CD14-positive monocyte (primary cell): ENCODE data around the gene SLC35C1. TPM values are rescaled to one million over a fixed set of nuclear protein-coding genes. Genes with fewer than 3 reads are reported as not detected.
A peak's percentile ranks its signal among the peaks of the same experiment; 100 is the strongest.

Source experiments
- DNase-seq, 3 donors: peaks; one replicate each; pipeline ENCODE4 v3.0.0-alpha.2; 2011 to 2022
- H2AFZ ChIP-seq: 2 replicates; pipeline ENCODE4 v1.6.0; 2012; ENCODE audit warnings: mild to moderate bottlenecking, low read depth, low read length, inconsistent platforms; ENCODE audit not compliant: insufficient read depth, poor library complexity, severe bottlenecking
- H3K27ac ChIP-seq, 2 donors: 1 replicate in 1 of 2; 2 replicates in 1 of 2; pipeline ENCODE4 v1.5.1; 2012 to 2013; ENCODE audit warnings: low read length in 2 of 2, control low read depth in 1 of 2, inconsistent platforms in 1 of 2, low read depth in 1 of 2, mild to moderate bottlenecking in 1 of 2
- H3K27me3 ChIP-seq, 2 donors: one replicate each; pipeline versions ENCODE4 v1.6.0 to v1.6.1; 2011 to 2013; ENCODE audit warnings: low read length in 2 of 2; ENCODE audit not compliant: control insufficient read depth in 2 of 2, insufficient read depth in 2 of 2
- H3K36me3 ChIP-seq, 2 donors: replicated peaks in 1 of 2; 1 replicate in 1 of 2; 2 replicates in 1 of 2; pipeline versions ENCODE4 v1.5.1 to v1.6.1; 2012 to 2013; ENCODE audit warnings: low read length in 2 of 2, control low read depth in 1 of 2, inconsistent platforms in 1 of 2, mild to moderate bottlenecking in 1 of 2; ENCODE audit not compliant: insufficient read depth in 2 of 2, control insufficient read depth in 1 of 2
- H3K4me1 ChIP-seq, 2 donors: 1 replicate in 1 of 2; 2 replicates in 1 of 2; pipeline versions ENCODE4 v1.5.1 to v1.6.1; 2012 to 2013; ENCODE audit warnings: low read length in 2 of 2, control low read depth in 1 of 2, inconsistent platforms in 1 of 2, mild to moderate bottlenecking in 1 of 2, moderate library complexity in 1 of 2; ENCODE audit not compliant: insufficient read depth in 2 of 2, control insufficient read depth in 1 of 2
- H3K4me2 ChIP-seq: replicated peaks from 2 replicates; pipeline ENCODE3; 2012; ENCODE audit warnings: low read length, moderate library complexity, mild to moderate bottlenecking; ENCODE audit not compliant: poor library complexity, severe bottlenecking; ENCODE audit errors: extremely low read depth
- H3K4me3 ChIP-seq, 3 experiments: fragments of 200-600 bp in 1 of 3; sonication (generic) in 1 of 3; replicated peaks in 1 of 3; 1 replicate in 2 of 3; 2 replicates in 1 of 3; pipeline ENCODE4 v1.5.1; 2011 to 2013; ENCODE audit warnings: low read length in 3 of 3, mild to moderate bottlenecking in 3 of 3, control low read depth in 2 of 3, low read depth in 2 of 3, inconsistent platforms in 1 of 3, moderate library complexity in 1 of 3
- H3K79me2 ChIP-seq: 2 replicates; pipeline ENCODE4 v1.6.0; 2012; ENCODE audit warnings: mild to moderate bottlenecking, control low read depth, inconsistent platforms, low read length, moderate library complexity; ENCODE audit not compliant: insufficient read depth
- H3K9ac ChIP-seq: 2 replicates; pipeline ENCODE4 v1.6.0; 2017; ENCODE audit warnings: low read length, mild to moderate bottlenecking; ENCODE audit not compliant: insufficient read depth, poor library complexity, severe bottlenecking
- H3K9me3 ChIP-seq, 2 donors: replicated peaks in 1 of 2; 1 replicate in 1 of 2; 2 replicates in 1 of 2; pipeline versions ENCODE4 v1.5.1 to v1.6.1; 2012 to 2013; ENCODE audit warnings: low read length in 2 of 2, control low read depth in 1 of 2; ENCODE audit not compliant: control insufficient read depth in 1 of 2, insufficient read depth in 1 of 2
- H4K20me1 ChIP-seq: 2 replicates; pipeline ENCODE4 v1.6.0; 2012; ENCODE audit warnings: mild to moderate bottlenecking, low read length, control low read depth, moderate library complexity; ENCODE audit not compliant: insufficient read depth
- H3K27ac Mint-ChIP-seq, 7 donors: one replicate each; pipeline ENCODE4 v1.8.0; 2020; ENCODE audit warnings: mild to moderate bottlenecking in 7 of 7, mixed read lengths in 7 of 7, moderate library complexity in 6 of 7, inconsistent platforms in 2 of 7
- H3K27me3 Mint-ChIP-seq, 3 donors: one replicate each; pipeline ENCODE4 v1.8.0; 2021 to 2022; ENCODE audit warnings: low read depth in 3 of 3, mild to moderate bottlenecking in 3 of 3, mixed read lengths in 3 of 3, moderate library complexity in 3 of 3, inconsistent platforms in 1 of 3
- H3K36me3 Mint-ChIP-seq, 2 donors: one replicate each; pipeline ENCODE4 v1.8.0; 2020; ENCODE audit warnings: mixed read lengths in 2 of 2, inconsistent platforms in 1 of 2, mild to moderate bottlenecking in 1 of 2
- H3K4me1 Mint-ChIP-seq: one replicate; pipeline ENCODE4 v1.8.0; 2020; ENCODE audit warnings: mild to moderate bottlenecking, mixed read lengths
- H3K4me3 Mint-ChIP-seq, 2 donors: one replicate each; pipeline ENCODE4 v1.8.0; 2020; ENCODE audit warnings: mild to moderate bottlenecking in 2 of 2, mixed read lengths in 2 of 2, moderate library complexity in 1 of 2
- H3K9me3 Mint-ChIP-seq, 7 donors: one replicate each; pipeline ENCODE4 v1.8.0; 2020 to 2022; ENCODE audit warnings: mixed read lengths in 7 of 7, mild to moderate bottlenecking in 6 of 7, moderate library complexity in 6 of 7, inconsistent platforms in 2 of 7
- WGBS: methylation state at CpG from one replicate; pipeline ENCODE4 v1.1.5; 2013; ENCODE audit warnings: missing lambda C conversion rate; ENCODE audit not compliant: insufficient coverage; 5-methylcytosine and 5-hydroxymethylcytosine counted together
- intact Hi-C, 2 donors: fragments of 100-400 bp; cut with micrococcal nuclease; formaldehyde crosslinking; loops; one replicate each; pipeline versions ENCODE4 v1.15.0 to v1.15.1; 2023
- polyA plus RNA-seq, 3 donors: library from polyadenylated mRNA; depleted of rRNA in 1 of 3; unstranded in 2 of 3; stranded (reverse) in 1 of 3; fragments of 300-500 nt in 2 of 3; fragments of >200 nt in 1 of 3; fragmentation: Illumina TruSeq in 2 of 3; gene quantifications; 1 replicate in 2 of 3; 2 replicates in 1 of 3; pipeline ENCODE4 v1.2.3, GENCODE V29; 2012 to 2021
- TF ChIP-seq, protein P1 (sequence below): fragments of 200-600 bp; IDR thresholded peaks from one replicate; pipeline ENCODE4 v1.8.0; 2022; ENCODE audit warnings: antibody characterized with exemption, mild to moderate bottlenecking

Gene SLC35C1
- polyA plus RNA-seq, 3 donors, result 5.0 to 14.0 (median 12.8) TPM

- H2AFZ ChIP-seq, result no peak overlapping the region
- H3K9ac ChIP-seq, result no peak overlapping the region
- peaks cover 15% of the 10 kb centered on the region for H3K4me1 Mint-ChIP-seq
- H3K4me1 ChIP-seq, result peaks cover 9 to 13% of the 10 kb centered on the region in 2 donors
- TF ChIP-seq, protein P1, sequence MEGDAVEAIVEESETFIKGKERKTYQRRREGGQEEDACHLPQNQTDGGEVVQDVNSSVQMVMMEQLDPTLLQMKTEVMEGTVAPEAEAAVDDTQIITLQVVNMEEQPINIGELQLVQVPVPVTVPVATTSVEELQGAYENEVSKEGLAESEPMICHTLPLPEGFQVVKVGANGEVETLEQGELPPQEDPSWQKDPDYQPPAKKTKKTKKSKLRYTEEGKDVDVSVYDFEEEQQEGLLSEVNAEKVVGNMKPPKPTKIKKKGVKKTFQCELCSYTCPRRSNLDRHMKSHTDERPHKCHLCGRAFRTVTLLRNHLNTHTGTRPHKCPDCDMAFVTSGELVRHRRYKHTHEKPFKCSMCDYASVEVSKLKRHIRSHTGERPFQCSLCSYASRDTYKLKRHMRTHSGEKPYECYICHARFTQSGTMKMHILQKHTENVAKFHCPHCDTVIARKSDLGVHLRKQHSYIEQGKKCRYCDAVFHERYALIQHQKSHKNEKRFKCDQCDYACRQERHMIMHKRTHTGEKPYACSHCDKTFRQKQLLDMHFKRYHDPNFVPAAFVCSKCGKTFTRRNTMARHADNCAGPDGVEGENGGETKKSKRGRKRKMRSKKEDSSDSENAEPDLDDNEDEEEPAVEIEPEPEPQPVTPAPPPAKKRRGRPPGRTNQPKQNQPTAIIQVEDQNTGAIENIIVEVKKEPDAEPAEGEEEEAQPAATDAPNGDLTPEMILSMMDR, result no peak
- H3K4me2 ChIP-seq, result no peak overlapping the region
- peaks cover 31 to 42% of the 10 kb centered on the region in 2 donors for H3K36me3 ChIP-seq
- H3K27ac ChIP-seq, result no peak overlapping the region
- H3K27ac Mint-ChIP-seq, result peak overlapping the region in 5 of 7 donors; percentile 11 to 82 (median 68)
- 90% methylated on average over 2 of the region's 7 CpGs for WGBS
- H3K36me3 Mint-ChIP-seq, result peaks cover 34 to 48% of the 10 kb centered on the region in 2 donors
- peaks cover 0 to 4% (median 0%) of the 10 kb centered on the region in 7 donors for H3K9me3 Mint-ChIP-seq
- no peak for DNase-seq
- H3K27me3 ChIP-seq, result no peaks in the 10 kb centered on the region
- intact Hi-C loops, result no loop called here
- no peak overlapping the region for H3K4me3 Mint-ChIP-seq
- no peaks in the 10 kb centered on the region for H3K9me3 ChIP-seq
- H4K20me1 ChIP-seq, result peaks cover 26% of the 10 kb centered on the region
- H3K27me3 Mint-ChIP-seq, result peaks cover 0 to 1% (median 0%) of the 10 kb centered on the region in 3 donors
- peaks cover 4% of the 10 kb centered on the region for H3K79me2 ChIP-seq
- H3K4me3 ChIP-seq, result no peak overlapping the region
Measured at GRCh38 chr11:45812581-45813548, 7.9 kb downstream of the SLC35C1 start.

GRCh38 chr11:45815747-45816146 is 10.8 kb downstream of the SLC35C1 start:
- DNase-seq, result no peak
- no peak overlapping the region for H3K4me3 ChIP-seq

More at GRCh38 chr11:45815747-45816146, 10.8 kb downstream of the SLC35C1 start:
- H3K79me2 ChIP-seq, result no peaks in the 10 kb centered on the region
- no peaks in the 10 kb centered on the region for H3K9me3 ChIP-seq
- no peaks in the 10 kb centered on the region for H3K4me1 ChIP-seq
- H3K9ac ChIP-seq, result no peak overlapping the region
- H3K27me3 ChIP-seq, result no peaks in the 10 kb centered on the region
- H3K4me2 ChIP-seq, result no peak overlapping the region
- intact Hi-C loops, result no loop called here
- peaks cover 4% of the 10 kb centered on the region for H4K20me1 ChIP-seq
- 81% methylated on average over 3 of the region's 3 CpGs for WGBS
- TF ChIP-seq, protein P1, result no peak
- no peak overlapping the region for H3K27ac Mint-ChIP-seq
- peaks cover 0 to 2% (median 0%) of the 10 kb centered on the region in 7 donors for H3K9me3 Mint-ChIP-seq
- H2AFZ ChIP-seq, result no peak overlapping the region
- peaks cover 18 to 19% of the 10 kb centered on the region in 2 donors for H3K36me3 ChIP-seq
- peaks cover 0 to 1% (median 0%) of the 10 kb centered on the region in 3 donors for H3K27me3 Mint-ChIP-seq
- peaks cover 18 to 20% of the 10 kb centered on the region in 2 donors for H3K36me3 Mint-ChIP-seq
- no peak overlapping the region for H3K27ac ChIP-seq
- H3K4me1 Mint-ChIP-seq, result peaks cover 5% of the 10 kb centered on the region
- H3K4me3 Mint-ChIP-seq, result no peak overlapping the region
